ENCODE data around the gene ADAM19.

ADAM19 gene, protein sequence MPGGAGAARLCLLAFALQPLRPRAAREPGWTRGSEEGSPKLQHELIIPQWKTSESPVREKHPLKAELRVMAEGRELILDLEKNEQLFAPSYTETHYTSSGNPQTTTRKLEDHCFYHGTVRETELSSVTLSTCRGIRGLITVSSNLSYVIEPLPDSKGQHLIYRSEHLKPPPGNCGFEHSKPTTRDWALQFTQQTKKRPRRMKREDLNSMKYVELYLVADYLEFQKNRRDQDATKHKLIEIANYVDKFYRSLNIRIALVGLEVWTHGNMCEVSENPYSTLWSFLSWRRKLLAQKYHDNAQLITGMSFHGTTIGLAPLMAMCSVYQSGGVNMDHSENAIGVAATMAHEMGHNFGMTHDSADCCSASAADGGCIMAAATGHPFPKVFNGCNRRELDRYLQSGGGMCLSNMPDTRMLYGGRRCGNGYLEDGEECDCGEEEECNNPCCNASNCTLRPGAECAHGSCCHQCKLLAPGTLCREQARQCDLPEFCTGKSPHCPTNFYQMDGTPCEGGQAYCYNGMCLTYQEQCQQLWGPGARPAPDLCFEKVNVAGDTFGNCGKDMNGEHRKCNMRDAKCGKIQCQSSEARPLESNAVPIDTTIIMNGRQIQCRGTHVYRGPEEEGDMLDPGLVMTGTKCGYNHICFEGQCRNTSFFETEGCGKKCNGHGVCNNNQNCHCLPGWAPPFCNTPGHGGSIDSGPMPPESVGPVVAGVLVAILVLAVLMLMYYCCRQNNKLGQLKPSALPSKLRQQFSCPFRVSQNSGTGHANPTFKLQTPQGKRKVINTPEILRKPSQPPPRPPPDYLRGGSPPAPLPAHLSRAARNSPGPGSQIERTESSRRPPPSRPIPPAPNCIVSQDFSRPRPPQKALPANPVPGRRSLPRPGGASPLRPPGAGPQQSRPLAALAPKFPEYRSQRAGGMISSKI

DNA sequence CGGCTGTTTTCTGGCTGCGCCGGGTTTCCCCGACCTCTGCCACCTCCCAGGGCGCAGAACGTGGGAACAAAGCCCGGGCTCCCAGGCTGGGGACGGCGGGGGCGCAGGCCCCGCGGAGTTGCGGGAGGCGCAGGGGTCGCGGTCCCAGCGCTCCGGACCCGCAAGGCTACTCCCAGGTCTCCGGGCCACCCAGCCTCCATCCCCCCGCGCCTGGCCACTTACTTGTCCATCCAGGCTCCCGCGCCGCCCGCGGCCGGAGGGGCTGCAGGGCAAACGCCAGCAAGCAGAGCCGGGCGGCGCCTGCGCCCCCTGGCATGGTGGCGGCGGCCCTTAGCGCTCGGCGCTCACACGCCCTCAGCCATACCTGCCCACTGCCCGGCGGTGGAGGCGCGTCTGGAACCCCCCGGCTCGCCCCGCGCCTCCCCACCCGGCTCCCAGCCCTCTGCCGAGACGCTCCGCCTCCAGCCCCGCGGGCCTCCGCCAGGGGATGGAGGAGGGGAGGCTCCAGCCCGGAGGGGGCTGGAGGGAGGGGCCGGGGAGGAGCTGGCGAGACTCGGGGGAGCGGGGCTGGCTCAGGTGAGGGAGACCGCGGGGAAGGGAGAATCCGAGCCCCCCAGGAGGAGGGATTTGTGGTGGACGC is at the start of gene ADAM19:
TSS of gene ADAM19 (minus strand) at position 395 of the 640 bp plus-strand sequence. CDS start at position 316, 79 bp downstream.
- DNase-seq (ENCODE audit: low spot score), result no peak

DNA sequence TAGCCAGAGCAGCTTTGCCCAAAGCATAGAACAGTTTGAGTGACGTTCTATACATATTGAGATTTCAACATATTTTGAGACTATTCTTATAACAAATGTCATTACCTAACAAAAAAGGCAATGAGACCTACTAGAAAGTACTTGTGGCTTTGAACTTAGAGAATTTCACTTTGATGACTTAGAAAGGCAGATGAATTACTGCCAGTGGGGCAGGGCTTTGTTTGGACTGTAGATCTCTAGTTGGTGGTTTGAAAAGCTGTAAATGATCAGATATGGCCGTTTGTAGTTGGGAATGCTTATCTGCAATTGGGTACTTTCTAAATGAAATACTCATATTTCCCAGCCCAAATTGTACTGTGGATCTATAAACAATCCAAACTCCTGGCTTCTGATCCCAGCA is 48.6 kb upstream of the ADAM19 start:
- DNase-seq (ENCODE audit: low spot score), result no peak

DNA sequence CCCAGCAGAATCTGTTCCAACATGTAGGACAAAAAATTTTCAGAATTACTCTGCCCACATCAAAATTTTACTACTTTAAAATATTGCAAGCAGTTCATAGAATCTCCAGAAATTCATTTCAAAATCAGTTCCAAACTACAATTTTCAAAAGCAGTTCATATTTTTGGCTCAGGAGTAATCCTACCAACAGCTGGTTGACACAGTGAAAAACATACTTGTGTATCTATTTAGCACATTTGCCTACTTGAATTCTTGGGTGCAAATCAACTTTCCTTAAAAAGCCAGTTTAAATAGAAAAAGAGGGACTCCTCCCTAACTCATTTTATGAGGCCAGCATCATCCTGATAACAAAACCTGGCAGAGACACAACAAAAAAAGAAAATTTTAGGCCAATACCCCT is 45.2 kb upstream of the ADAM19 start:
- no peak for DNase-seq (ENCODE audit: low spot score)

DNA sequence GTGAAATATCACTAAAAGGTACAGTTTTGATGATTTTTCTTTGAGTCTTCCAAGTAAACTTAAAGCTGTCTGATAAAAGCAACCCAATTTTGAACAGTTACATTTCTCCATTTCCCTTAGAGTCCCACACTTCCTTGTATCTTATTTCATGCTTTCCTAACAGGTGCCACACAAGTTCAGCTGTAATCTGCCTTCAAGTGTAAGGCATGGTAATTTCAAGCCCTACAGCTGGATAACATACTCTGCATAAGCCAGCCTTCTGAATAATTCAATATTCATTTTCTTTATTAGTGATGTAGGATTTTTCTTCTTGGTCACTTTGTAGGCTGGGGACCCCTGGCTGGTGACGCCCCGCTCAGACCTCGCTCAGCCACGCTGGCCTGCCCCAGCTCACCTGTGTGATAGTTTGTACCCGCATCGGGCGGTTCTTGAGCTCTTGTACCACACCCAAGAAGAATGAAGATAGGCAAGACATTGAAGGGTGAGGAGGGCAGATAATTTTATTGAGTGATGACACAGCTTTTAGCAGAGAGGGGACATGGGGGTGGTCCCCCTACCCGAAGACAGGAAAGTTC is 42.7 kb upstream of the ADAM19 start:
- DNase-seq (ENCODE audit: low spot score), result no peak

DNA sequence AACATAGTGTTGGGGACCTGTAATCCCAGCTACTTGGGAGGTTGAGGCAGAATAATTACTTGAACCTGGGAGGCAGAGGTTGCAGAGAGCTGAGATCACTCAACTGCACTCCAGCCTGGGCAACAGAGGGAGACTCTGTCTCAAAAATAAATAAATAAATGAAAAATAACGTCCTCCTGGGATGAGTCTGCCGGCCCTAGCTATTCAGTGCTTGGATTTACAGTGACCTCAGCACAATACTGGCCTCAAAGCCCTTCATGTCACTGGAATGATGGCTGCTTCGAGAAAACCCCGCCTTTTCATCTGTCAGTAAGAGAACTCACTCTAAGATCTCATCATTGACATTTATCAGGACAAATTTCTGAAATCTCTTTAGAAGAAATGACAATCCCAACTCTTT is 41.2 kb upstream of the ADAM19 start:
- DNase-seq (ENCODE audit: low spot score), result no peak

DNA sequence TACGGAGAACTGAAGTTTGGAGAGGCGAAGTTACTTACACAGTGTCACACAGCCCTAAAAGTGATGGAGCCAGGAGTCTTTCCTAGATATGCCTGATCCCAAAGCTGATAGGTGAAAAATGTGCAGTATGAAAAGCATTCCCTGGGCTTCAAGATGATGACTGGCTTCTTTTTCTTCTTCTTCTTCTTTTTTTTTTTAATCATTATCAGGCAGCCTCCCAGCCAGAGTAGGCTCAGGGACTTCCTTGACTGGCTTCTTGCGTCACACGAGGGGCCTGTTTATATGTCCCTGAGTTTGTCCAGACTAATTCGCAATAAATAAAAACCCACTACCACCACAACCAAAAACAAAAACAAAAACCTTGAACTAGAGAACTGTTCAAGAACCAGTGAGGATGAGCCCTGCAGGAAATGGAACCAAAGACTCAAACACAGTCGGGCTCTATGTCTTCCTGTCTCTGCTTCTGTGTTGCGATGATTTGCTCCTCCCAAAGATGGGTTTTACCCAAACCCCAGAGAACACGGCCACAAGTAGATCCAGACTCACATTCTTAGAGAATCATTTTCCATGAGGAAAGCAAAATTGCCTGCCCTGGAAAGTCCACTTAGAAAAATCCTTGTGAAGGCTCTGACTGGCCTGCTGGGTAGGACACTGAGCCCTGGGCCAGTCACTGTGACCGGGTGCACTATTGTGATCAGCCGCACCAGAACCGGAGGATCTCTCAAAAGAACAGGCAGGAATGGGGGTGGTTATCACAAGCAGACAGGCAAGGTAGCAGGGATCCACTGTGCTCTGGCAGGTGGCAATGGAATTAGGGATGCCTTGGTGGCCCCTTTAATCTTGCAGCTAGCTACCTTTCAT is 38.0 kb upstream of the ADAM19 start:
- DNase-seq (ENCODE audit: low spot score), result no peak

DNA sequence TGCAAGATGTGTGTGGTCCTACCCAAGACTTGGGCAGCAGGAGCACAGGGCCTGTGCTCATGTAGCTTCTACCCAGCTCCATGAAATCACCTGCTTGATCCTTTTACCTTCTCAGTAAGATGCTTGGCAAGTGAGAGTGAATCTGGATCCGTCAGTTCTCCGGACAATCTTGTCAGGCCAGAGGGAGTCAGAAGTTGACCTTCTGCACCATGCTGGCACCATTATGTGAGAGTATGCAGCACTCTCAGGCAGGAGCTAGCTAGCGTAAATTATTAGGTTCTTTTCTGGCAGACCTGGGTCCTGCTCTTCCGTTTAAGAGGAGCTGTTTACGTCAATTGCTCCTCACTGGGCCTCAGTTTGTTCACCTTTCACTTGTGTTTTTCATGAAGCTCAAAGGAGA is 37.0 kb upstream of the ADAM19 start:
- DNase-seq (ENCODE audit: low spot score), result no peak

DNA sequence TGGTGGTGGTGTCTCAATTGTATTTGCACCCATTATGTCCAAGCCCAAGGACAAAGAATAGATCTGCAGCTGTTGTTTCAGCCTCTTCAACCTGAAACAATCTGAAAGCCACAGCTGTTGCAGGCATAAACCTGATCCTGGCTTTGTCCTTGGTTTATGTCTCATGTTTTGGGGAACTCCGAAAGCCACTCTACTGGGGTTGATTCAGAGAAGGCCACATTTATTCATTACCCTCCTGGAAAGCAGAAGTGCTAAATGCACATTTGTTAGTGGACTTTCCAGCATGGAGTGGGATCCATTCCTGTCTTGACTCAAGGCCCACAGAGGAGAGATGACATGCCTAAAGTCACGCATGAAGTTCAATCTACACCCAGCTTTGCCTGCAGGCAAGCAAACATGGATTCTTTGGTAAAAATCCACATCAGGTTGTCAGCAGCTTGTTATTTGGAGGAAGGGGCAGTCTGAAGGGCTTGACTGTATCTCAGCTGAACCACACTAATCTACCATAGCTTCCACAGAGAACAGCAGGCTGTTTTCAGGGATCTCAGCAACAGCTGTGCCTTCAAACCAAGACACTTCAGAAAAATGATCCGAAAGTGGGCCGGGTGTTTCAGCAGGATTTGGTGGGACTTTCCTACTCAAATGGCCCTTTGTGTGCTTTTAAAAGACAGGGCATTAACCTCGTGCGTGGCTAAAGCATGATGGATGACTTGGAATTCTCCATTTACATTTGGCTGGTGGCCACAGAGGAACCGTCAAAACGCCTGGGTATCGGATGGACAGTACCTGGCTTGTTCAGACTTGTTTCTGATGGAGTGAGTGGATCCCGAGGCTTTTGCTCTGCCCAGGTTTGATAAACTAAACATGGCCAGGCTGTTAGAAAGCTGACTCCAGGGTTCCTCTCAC is 36.2 kb upstream of the ADAM19 start:
- no peak for DNase-seq (ENCODE audit: low spot score)

DNA sequence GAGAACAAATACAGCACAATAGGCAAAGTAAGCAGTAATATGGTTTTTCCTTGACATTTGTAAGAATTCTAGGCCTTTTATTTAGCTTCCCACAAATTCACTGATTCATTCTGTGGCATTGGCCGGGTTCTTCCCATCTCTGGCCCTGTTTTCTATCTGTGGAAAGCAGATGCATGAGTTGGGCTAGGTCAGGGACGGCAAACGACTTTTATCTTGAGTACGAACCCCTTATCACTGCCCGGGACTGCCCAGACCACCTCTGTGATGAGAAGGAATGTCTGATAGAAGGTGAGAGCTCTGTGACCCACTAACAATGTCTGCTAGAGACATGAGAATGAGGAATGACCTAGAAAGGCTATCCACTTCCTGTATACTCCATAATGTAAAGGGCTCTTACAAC is 35.4 kb upstream of the ADAM19 start:
- no peak for DNase-seq (ENCODE audit: low spot score)

DNA sequence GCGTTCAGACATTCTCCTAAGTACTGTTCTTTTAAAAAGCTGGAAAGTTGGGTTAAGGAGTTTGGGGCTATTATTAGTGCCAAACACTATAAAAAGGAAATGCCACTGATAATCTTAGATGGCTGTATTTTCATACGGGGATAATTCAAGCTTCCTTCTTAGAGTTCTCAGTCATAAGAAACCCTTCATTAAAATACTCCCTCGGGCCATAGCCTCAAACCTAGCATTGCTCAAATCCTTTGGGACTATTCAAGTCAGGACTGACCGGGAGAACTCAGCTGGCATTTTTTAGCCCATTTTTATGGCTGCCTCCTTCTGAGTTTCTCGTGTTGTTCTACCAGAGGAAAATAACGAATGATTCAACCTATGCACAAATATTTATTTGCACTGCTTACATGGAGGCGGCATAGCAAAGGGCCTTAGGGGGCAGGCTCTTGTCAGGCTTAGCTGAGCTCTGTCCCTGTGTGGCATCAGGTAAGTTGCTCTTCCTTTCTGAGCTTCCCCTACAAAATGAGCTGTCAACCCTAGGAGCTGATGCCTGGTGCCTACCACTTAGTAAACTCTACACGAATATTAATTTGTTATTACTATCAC is 33.5 kb upstream of the ADAM19 start:
- no peak for DNase-seq (ENCODE audit: low spot score)

DNA sequence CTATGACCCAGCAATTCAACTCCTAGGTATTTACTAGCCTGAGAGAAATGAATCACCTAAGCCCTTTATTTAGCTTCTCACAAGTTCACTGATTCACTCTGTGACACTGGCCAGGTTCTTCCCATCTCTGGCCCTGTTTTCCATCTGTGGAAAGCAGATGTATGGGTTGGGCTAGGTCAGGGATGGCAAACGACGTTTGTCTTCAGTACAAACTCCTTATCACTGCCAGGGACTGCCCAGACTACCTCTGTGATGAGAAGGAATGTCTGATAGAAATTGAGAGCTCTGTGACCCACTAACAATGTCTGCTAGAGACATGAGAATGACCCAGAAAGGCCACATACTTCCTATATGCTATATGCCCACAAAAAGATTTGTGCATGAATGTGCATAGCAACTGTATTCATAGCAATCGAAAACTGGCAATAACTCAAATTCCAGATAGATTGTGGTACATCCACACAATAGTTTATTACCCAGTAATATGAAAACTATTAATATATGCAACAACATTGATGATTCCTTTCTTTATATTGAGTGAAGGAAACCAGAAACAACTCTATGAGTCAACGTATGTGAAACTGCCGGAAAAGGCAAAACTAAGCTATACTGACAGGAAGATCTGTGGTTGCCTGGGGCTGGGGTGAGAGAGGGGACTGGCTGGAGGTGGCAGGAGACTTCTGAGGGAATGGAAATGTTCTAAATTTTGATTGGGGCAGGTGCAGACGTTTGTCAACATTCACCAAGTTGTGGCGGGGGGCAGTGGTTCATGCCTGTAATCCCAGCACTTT is 32.0 kb upstream of the ADAM19 start:
- no peak for DNase-seq (ENCODE audit: low spot score)

DNA sequence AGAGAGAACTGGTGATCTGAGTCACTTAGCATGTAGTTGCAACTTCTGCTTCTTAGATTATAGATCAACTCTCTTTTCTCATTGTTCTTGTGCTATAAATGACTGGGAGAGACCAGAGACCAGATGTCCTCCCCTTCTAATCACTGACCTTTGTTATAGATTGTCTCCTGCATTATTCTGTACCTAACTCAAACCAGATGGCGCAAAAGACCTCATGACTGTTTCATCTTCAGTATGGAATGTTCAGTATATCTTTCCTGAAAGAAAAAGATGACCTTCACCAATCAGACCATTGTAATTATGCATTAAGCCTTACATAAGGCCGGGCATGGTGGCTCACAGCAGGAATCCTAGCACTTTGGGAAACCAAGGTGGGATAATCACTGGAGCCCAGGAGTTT is 30.5 kb upstream of the ADAM19 start:
- DNase-seq (ENCODE audit: low spot score), result no peak

DNA sequence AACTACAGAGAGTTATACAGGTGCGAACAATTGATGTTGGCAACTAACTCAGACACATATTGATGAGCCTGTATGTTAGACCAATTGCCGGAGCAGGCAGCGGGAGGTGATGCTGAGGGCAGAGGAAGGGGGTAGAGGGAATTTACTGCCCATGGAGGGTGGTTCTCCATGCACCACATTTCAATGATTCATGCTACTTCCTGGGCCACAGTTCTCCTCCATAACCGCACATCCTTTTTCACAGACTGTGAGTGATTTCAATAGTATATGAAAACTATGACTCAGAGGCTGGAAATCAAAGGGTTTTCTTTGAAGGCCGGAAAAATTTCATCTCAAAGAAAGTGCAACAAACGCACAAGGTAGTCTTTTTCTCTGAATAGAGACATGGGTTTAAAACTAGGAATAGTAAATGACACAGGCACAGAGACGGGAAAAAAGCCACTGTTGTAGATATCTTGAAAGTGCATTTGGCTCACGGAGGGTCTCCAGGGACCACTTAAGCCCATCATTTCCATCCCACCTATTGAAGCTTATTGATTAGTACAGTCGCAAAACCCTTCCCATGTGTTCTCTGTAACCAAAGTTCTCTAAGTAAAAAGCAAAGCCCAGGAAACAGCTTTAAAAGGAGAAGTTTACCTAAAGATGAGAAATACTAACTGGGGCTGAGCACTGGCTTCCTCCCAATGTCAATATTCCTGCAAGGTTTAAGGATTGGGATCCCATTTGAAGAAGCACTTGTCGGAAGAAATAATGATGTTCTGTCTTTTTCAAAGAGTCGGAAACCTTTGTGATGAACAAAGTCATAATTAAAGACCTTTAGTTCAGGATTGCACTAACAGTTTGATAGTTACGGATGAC is 28.0 kb upstream of the ADAM19 start:
- peak; percentile 73 for DNase-seq (ENCODE audit: low spot score)

DNA sequence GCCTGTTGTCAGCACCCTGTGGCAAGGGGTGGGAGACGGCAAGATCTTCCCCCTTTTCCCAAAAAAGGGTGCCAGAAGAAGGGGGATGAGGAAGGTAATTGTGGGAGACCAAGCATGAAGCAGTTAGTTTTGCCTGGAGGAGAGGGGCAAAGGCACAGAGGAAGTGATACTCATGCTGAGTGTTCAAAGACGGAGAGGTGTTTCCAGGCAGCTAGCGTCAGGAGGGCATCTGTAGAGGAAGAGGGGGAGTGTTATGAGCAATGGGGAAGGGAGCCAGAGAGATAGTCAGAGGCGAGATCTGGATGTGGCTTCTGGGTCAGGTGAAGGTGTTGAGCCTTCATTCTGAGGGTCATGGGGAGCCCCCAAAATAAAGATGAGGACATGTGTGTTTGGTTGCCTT is 26.9 kb upstream of the ADAM19 start:
- no peak for DNase-seq (ENCODE audit: low spot score)

DNA sequence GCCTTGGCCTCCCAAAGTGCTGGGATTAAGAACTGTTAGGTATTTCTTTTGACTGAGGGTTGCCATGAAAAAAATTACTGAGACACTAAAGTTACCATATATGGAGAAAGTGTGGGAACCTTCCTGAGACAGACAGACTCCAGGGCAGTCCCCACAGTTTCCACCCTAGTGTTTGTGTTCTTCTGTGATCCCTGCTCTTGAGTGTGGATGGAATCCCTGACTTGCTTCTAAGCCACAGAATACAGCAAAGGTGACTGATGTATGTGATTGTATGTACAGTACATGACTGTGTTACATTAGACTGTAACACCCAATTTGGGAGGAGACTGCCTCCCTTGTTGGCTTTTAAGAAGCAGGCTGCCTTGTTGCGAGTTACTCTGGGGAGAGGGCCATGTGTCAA is 24.7 kb upstream of the ADAM19 start:
- no peak for DNase-seq (ENCODE audit: low spot score)

DNA sequence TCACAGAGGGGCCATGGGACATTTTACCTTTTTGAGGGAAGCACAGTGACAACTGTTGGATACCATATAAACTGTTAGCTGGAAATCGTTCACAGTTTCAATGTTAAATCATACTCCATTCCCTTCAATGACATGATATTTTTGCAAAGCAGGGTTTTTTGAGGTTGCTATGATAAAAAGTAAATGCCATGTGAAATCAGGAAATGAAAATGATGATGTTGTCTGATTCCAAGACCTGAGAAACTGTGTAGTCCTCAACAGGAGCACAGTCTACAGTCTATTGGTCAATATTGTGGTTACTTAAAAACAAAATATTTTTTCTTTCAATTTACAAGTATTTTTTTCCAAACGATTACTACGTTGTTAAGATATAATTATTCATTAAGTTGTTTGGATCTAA is 24.0 kb upstream of the ADAM19 start:
- no peak for DNase-seq (ENCODE audit: low spot score)

DNA sequence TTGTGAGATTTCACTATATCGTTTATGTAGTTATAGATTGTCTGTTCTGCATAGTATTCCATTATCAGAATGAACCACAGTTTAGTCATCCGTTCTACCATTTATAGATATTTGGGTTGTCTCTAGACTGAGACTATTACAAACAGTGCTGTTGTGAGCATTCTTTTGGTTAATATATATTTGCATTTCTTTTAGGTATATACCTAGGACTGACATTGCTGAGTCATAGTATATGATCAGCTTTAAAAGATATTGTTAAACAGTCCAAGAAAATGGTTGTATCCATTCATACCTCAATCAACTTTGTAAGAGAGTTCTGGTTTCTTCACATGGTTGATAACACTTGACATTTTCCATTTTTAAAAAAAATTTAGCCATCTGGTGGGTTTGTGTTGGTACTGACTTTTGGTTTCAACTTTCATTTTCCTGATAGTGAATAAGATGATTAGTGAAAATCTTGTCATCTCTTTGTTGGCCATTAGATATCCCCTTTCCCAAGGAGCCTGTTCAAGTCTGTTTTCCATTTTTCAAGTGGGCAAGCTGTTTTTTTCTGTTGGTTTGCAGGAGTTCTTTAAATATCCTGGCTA is 22.9 kb upstream of the ADAM19 start:
- no peak for DNase-seq (ENCODE audit: low spot score)

DNA sequence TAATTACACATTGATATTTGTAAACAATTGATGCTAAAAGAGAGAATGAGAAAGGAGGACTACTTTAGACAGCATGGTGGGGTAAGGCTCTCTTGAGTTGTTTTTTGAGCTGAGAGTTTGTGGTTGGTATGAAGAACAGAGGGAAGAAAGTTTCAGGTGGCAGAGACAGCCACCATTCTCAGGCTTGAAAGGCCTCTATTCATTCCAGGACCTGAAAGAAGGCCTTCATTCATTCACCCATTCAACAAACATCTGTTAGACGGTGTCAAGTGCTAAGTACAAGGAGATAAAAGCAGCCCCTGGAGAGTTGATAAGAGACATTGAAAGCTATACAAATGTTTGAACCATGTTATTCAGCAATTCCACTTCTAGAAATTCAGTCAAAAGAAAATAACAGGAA is 21.7 kb upstream of the ADAM19 start:
- DNase-seq (ENCODE audit: low spot score), result no peak

Data from RKO (cell line).